ENCODE results near the gene LPIN1.

DNA sequence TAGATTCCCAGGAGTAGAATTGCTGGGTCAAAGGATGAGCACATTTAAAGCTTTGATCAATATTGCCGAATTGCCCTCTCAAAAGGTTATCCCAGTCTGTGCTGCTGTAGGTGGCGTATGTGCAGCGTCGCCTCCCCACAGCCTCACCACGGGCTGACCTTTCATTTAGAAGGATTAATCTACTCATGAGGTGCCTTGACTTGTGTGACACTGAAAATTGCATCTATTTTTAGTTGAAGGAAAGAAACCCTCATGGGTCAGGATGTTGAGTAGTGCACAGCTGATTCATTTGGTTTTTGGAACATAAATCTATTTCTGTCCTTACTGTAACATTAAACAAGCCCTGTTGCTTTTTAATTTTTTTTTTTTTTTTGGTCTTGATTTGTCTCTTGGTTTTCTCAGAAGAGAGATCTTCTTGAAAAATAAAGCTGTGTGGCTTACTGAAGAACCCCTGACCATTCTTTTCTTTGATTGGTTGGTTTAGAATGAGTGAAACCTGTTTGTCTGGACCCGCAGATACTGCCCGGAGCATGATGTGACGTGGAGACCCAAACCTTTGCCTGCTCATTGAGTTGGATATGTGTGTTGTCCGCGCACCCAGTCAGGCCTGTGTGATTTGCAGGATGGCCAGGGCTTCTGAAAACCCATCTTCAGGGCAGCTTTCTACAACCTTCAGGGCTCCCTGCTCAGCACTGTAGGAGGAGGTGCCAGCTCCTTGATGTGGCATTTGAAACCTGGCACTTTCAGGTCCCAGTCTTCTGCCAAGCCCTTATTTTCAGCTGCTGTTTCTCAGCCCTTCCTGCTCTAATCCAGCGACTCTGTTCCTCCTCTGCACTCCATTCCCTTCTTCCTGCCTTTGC is 61.0 kb downstream of the LPIN1 start:
- no peak for TF ChIP-seq GATA3 (IDR thresholded peaks at IDR 0.05; ENCODE audit: low read depth, low read length)
- no peak for TF ChIP-seq GATA2 (IDR thresholded peaks at IDR 0.05; ENCODE audit: low read depth, low read length)

Data from SH-SY5Y (cell line).